ENCODE data around the gene DHCR24.

DNA sequence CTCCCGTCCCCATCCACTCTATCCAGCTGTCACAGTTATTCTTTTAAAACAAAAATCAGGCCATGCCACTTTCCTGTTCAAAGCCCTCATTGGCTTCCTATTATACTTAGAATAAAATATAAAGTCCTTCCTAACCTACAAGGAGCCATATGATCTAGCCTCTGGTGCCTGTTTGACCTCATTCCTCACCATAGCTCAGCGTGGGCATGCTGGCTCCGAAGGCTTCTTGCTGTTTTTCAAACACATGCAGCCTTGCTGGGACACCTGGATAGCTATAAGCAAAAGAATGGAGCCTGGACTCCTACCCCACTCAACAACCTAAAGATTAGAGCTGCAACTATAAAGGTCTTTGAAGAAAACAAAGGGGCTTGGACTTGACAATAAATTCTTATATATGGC lies 23.7 kb downstream of the DHCR24 start:
- TF ChIP-seq, protein P1, sequence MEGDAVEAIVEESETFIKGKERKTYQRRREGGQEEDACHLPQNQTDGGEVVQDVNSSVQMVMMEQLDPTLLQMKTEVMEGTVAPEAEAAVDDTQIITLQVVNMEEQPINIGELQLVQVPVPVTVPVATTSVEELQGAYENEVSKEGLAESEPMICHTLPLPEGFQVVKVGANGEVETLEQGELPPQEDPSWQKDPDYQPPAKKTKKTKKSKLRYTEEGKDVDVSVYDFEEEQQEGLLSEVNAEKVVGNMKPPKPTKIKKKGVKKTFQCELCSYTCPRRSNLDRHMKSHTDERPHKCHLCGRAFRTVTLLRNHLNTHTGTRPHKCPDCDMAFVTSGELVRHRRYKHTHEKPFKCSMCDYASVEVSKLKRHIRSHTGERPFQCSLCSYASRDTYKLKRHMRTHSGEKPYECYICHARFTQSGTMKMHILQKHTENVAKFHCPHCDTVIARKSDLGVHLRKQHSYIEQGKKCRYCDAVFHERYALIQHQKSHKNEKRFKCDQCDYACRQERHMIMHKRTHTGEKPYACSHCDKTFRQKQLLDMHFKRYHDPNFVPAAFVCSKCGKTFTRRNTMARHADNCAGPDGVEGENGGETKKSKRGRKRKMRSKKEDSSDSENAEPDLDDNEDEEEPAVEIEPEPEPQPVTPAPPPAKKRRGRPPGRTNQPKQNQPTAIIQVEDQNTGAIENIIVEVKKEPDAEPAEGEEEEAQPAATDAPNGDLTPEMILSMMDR (IDR thresholded peaks at IDR 0.05 in 8 of 11, conservative IDR thresholded peaks at IDR 0.05 in 3 of 11): no peak
- TF ChIP-seq POLR2A (IDR thresholded peaks at IDR 0.05): no peak

All from spleen (tissue), 7 donors.